Measurements from ENCODE around the gene CCN6. TPM values are rescaled to one million over a fixed set of nuclear protein-coding genes. Genes with fewer than 3 reads are reported as not detected.

The CCN6 gene
- total and polyA plus RNA-seq, 5 experiments from 2014 or later = 0.08 to 0.21 (median 0.09) TPM; not detected in 2

- Mint-ChIP-seq H3K36me3 (no peaks in the 10 kb centered on the region), H3K27me3 (no peaks in the 10 kb centered on the region), H3K4me3 (no peak overlapping the region), H3K9me3 (no peaks in the 10 kb centered on the region), H3K27ac (peak overlapping the region in 3 of 10 donors; percentile 25 to 81 (median 57)), H3K4me1 (peaks cover 10 to 20% (median 15%) of the 10 kb centered on the region in 4 donors)
- ATAC-seq = no peak
- no peak for DNase-seq
- POLR2A ChIA-PET = interaction anchor here (0.5 to 3.4 kb wide), 6 partner anchors 9 to 412 kb away, joined by 3 to 26 read pairs (median 5); partner anchors contain the start of gene TRAF3IP2
Measured at GRCh38 chr6:112017760-112018537, 36.0 kb upstream of the CCN6 start.

- POLR2A ChIA-PET = interaction anchor here (0.5 to 3.4 kb wide), 3 partner anchors 8 to 413 kb away, joined by 3 to 26 read pairs (median 6); partner anchors contain the start of gene TRAF3IP2
- peaks cover 0 to 6% (median 3%) of the 10 kb centered on the region in 9 donors for H3K9me3 Mint-ChIP-seq
- DNase-seq (no peak), ATAC-seq (no peak)
- no peak overlapping the region for H3K4me3 Mint-ChIP-seq
- H3K36me3 Mint-ChIP-seq = peaks cover 0 to 4% (median 4%) of the 10 kb centered on the region in 3 donors
- H3K27me3 Mint-ChIP-seq = no peaks in the 10 kb centered on the region
- H3K27ac Mint-ChIP-seq = peak overlapping the region in 1 of 10 donors; percentile 21
- peaks cover 11 to 22% (median 16%) of the 10 kb centered on the region in 4 donors for H3K4me1 Mint-ChIP-seq
Measured at GRCh38 chr6:112018619-112019416, 35.1 kb upstream of the CCN6 start.

GRCh38 chr6:112019589-112019988 is 34.3 kb upstream of the CCN6 start:
- Mint-ChIP-seq H3K9me3 (peaks cover 0 to 14% (median 8%) of the 10 kb centered on the region in 9 donors), H3K27me3 (no peaks in the 10 kb centered on the region), H3K36me3 (peaks cover 0 to 12% (median 12%) of the 10 kb centered on the region in 3 donors), H3K27ac (peak overlapping the region in 3 of 10 donors; percentile 17 to 29 (median 21)), H3K4me3 (no peak overlapping the region), H3K4me1 (peaks cover 11 to 22% (median 17%) of the 10 kb centered on the region in 4 donors)
- DNase-seq = no peak
- no peak for ATAC-seq
- POLR2A ChIA-PET = interaction anchor here (1.4 to 2.5 kb wide), 2 partner anchors 10 to 22 kb away, joined by 3 to 11 read pairs; no protein-coding TSS in a partner anchor

GRCh38 chr6:112021691-112022310 is 32.1 kb upstream of the CCN6 start:
- Mint-ChIP-seq H3K27ac (peak overlapping the region in 6 of 10 donors; percentile 9 to 63 (median 44)), H3K4me1 (peaks cover 16 to 26% (median 21%) of the 10 kb centered on the region in 4 donors), H3K4me3 (no peak overlapping the region), H3K36me3 (peaks cover 0 to 18% (median 14%) of the 10 kb centered on the region in 3 donors), H3K9me3 (peaks cover 0 to 18% (median 9%) of the 10 kb centered on the region in 9 donors), H3K27me3 (no peaks in the 10 kb centered on the region)
- DNase-seq (no peak), ATAC-seq (no peak)
- POLR2A ChIA-PET = interaction anchor here (2.5 kb wide), 1 partner anchor 20 kb away, joined by 11 read pairs; no protein-coding TSS in a partner anchor

- H3K36me3 Mint-ChIP-seq = peaks cover 0 to 21% (median 14%) of the 10 kb centered on the region in 3 donors
- H3K9me3 Mint-ChIP-seq = peaks cover 0 to 18% (median 11%) of the 10 kb centered on the region in 9 donors
- peak overlapping the region in 1 of 10 donors; percentile 3 for H3K27ac Mint-ChIP-seq
- no peak overlapping the region for H3K4me3 Mint-ChIP-seq
- H3K27me3 Mint-ChIP-seq = no peaks in the 10 kb centered on the region
- DNase-seq (no peak), ATAC-seq (no peak)
- H3K4me1 Mint-ChIP-seq = peaks cover 20 to 36% (median 31%) of the 10 kb centered on the region in 4 donors
- POLR2A ChIA-PET = no interaction called here
Measured at GRCh38 chr6:112022749-112023148, 31.2 kb upstream of the CCN6 start.

GRCh38 chr6:112024464-112024863 is 29.4 kb upstream of the CCN6 start:
- Mint-ChIP-seq H3K27ac (peak overlapping the region in 5 of 10 donors; percentile 6 to 74 (median 66)), H3K27me3 (no peaks in the 10 kb centered on the region), H3K9me3 (peaks cover 0 to 18% (median 12%) of the 10 kb centered on the region in 9 donors), H3K36me3 (peaks cover 0 to 21% (median 14%) of the 10 kb centered on the region in 3 donors), H3K4me1 (peaks cover 29 to 50% (median 48%) of the 10 kb centered on the region in 4 donors), H3K4me3 (peak overlapping the region in 1 of 10 donors; percentile 11)
- ATAC-seq (no peak), DNase-seq (no peak)
- POLR2A ChIA-PET = no interaction called here

- ATAC-seq = no peak
- H3K4me1 Mint-ChIP-seq = peaks cover 40 to 70% (median 68%) of the 10 kb centered on the region in 4 donors
- POLR2A ChIA-PET = interaction anchor here (1.7 to 4.3 kb wide), 5 partner anchors 9 to 335 kb away, joined by 4 to 88 read pairs (median 26); no protein-coding TSS in a partner anchor
- peak overlapping the region; percentile 95 to 99 (median 98) for H3K27ac Mint-ChIP-seq
- H3K4me3 Mint-ChIP-seq = peak overlapping the region in 3 of 10 donors; percentile 10 to 62 (median 23)
- no peak for DNase-seq
- no peaks in the 10 kb centered on the region for H3K27me3 Mint-ChIP-seq
- peaks cover 0 to 18% (median 12%) of the 10 kb centered on the region in 9 donors for H3K9me3 Mint-ChIP-seq
- H3K36me3 Mint-ChIP-seq = peaks cover 0 to 23% (median 14%) of the 10 kb centered on the region in 3 donors
Measured at GRCh38 chr6:112026933-112027332, 27.0 kb upstream of the CCN6 start.

- DNase-seq (peak in 9 of 10 donors; percentile 35 to 88 (median 76)), ATAC-seq (peak; percentile 94 to 98)
- POLR2A ChIA-PET = interaction anchor here (0.6 to 4.3 kb wide), 13 partner anchors 8 to 545 kb away, joined by 3 to 88 read pairs (median 3); partner anchors contain the start of genes FYN and REV3L
- Mint-ChIP-seq H3K4me3 (peak overlapping the region; percentile 38 to 84 (median 78)), H3K27ac (peak overlapping the region; percentile 95 to 99 (median 98)), H3K27me3 (no peaks in the 10 kb centered on the region), H3K9me3 (peaks cover 0 to 18% (median 12%) of the 10 kb centered on the region in 9 donors), H3K36me3 (peaks cover 0 to 23% (median 14%) of the 10 kb centered on the region in 3 donors), H3K4me1 (peaks cover 38 to 69% (median 66%) of the 10 kb centered on the region in 4 donors)
Measured at GRCh38 chr6:112027942-112028674, 25.8 kb upstream of the CCN6 start.

- H3K4me1 Mint-ChIP-seq = peaks cover 44 to 80% (median 75%) of the 10 kb centered on the region in 4 donors
- DNase-seq (peak; percentile 13 to 70 (median 27)), ATAC-seq (no peak)
- POLR2A ChIA-PET = interaction anchor here (1.2 to 4.3 kb wide), 8 partner anchors 9 to 270 kb away, joined by 3 to 88 read pairs (median 8); partner anchors contain the start of gene FYN
- H3K27ac Mint-ChIP-seq = peak overlapping the region; percentile 95 to 99 (median 98)
- H3K9me3 Mint-ChIP-seq = peaks cover 0 to 10% (median 6%) of the 10 kb centered on the region in 9 donors
- no peaks in the 10 kb centered on the region for H3K27me3 Mint-ChIP-seq
- peak overlapping the region in 8 of 10 donors; percentile 45 to 77 (median 65) for H3K4me3 Mint-ChIP-seq
- peaks cover 0 to 15% (median 5%) of the 10 kb centered on the region in 3 donors for H3K36me3 Mint-ChIP-seq
Measured at GRCh38 chr6:112029045-112029822, 24.7 kb upstream of the CCN6 start.

GRCh38 chr6:112030206-112030960 is 23.5 kb upstream of the CCN6 start:
- Mint-ChIP-seq H3K27ac (peak overlapping the region; percentile 95 to 99 (median 98)), H3K4me1 (peaks cover 42 to 88% (median 83%) of the 10 kb centered on the region in 4 donors), H3K4me3 (peak overlapping the region in 9 of 10 donors; percentile 3 to 59 (median 22)), H3K9me3 (peaks cover 0 to 5% (median 2%) of the 10 kb centered on the region in 9 donors), H3K36me3 (peaks cover 0 to 8% (median 0%) of the 10 kb centered on the region in 3 donors), H3K27me3 (no peaks in the 10 kb centered on the region)
- POLR2A ChIA-PET = interaction anchor here (0.7 kb wide), 1 partner anchor 13 kb away, joined by 3 read pairs; no protein-coding TSS in a partner anchor
- ATAC-seq (no peak), DNase-seq (no peak)
